Raji (cell line): ENCODE measurements around the gene DNM3.

Experiments used
- POLR2A ChIP-seq: IDR thresholded peaks from 2 replicates; pipeline ENCODE4 v1.6.1; 2011; ENCODE audit warnings: low read depth, low read length, control low read depth; ENCODE audit not compliant: insufficient read depth

DNM3 gene

GRCh38 chr1:172388490-172388889 is 547.2 kb downstream of the DNM3 start:
- no peak for TF ChIP-seq POLR2A

- no peak for TF ChIP-seq POLR2A
These were observed 549.0 kb downstream of the DNM3 start for GRCh38 chr1:172390301-172390682.

- TF ChIP-seq POLR2A = peak; percentile 25; the same call in 1 of the 2 replicates
These were observed 549.6 kb downstream of the DNM3 start for GRCh38 chr1:172390683-172391551.

- TF ChIP-seq POLR2A = no peak
These were observed 550.7 kb downstream of the DNM3 start for GRCh38 chr1:172391976-172392375.

DNA sequence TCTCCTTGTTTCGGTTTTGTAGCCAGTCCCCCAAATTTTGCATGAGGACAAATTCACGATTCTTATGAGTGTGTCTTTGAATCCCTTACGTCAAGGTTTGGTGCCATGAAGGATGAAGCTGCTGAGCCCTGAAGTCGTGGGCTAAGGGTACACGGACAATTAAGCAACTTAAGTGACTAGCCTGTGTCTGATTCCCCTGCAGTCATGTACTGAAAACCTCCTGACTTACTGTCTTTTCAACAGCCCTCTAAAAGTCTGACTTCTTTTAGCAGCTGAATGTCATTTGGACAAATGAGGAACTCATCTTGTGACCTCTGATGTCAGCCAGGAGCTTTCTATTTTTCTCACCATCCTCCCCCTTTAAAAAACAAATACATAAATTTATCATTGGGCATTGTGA is 552.1 kb downstream of the DNM3 start:
- TF ChIP-seq POLR2A = 0 out of 2 replicates have a peak, but pooled peaks have one; percentile 15

DNA sequence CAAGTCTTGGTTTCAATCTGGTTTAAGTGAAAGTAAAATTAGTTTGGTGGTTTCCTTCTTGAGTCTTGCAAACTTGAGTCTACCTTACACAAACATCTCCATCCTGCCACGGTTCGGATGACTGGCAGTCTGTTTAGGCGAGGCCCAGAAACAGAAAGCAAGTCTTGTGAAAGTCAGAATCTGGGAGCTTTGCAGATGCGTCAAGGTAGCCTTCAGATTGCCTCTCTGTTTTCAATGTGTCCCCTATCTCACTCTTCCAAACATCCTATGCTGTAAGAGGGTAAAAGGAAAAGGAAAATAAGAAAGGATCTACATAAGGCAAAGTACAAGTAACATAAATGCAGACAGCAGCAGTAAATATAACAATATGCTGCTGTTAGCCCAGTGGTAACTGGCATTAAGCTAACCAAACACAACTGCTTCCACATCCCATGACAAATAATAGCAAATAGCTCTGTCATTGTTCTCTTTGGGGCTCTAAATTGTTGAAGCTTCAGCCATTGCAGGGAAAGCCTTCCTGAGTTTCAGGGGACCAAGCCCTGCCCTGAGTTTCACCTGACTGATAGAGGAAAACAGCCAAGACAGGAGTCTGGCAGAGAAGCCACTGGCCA is 552.9 kb downstream of the DNM3 start:
- TF ChIP-seq POLR2A = no peak

DNA sequence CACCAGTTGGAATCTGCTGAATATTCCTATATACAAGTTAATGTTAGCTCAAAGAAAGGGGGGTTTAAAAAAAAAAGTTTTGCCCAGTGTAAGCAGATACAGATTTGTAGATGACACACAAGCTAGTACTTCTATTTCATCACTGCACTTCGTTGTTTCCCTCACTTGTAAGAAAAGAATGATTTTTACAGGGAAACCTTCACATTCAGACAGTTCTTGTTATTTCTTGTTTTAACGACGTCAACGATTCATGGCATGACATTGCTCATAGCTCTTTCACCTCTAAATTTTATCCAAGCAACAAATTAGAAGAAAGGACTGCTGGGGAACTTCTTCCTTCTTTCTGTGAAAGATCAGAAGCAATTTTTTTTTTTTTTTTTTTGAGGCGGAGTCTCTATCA is 553.5 kb downstream of the DNM3 start:
- TF ChIP-seq POLR2A = no peak

DNA sequence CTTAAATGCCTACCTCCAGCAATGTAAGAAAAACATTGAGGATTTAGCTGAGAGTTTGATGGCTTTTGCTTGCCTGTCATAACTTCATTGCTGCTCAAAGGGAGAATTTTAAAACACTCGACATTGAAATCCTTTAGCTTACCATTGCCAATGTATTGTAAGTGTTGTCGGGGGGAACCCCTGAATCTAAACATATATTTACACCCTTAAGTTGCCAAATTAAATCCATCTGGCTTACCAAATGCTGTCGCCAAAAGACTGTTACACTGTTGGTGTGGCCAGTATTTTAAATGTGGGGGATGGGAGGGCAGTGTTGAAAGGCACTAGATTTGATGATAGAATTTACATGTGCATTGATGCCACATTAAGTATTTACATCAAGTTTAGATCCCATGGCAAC is 554.3 kb downstream of the DNM3 start:
- TF ChIP-seq POLR2A = no peak

- no peak for TF ChIP-seq POLR2A
These were observed 555.9 kb downstream of the DNM3 start for GRCh38 chr1:172397221-172397620.

GRCh38 chr1:172397633-172398032 is 556.3 kb downstream of the DNM3 start:
- TF ChIP-seq POLR2A = no peak

DNA sequence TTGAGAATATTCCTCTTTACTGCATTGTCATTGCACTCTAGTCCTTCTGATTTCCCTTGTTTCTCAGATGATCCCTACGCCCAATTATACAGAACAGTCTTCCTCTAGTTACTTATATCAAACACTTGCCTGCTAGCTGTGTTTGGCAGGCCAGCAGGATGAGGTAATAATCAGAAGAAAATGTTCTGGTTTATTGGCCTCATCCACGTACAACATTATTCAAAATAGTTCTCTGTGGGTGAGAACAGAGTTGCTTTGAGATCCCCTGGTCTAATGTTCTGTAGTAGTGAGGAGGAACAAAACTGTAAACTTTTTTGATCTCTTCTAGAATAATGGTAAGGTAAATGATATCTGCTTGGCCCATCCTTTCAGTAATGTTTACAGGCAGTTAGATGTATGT is 556.9 kb downstream of the DNM3 start:
- TF ChIP-seq POLR2A = no peak

- no peak for TF ChIP-seq POLR2A
These were observed 557.9 kb downstream of the DNM3 start for GRCh38 chr1:172398970-172399755.

DNA sequence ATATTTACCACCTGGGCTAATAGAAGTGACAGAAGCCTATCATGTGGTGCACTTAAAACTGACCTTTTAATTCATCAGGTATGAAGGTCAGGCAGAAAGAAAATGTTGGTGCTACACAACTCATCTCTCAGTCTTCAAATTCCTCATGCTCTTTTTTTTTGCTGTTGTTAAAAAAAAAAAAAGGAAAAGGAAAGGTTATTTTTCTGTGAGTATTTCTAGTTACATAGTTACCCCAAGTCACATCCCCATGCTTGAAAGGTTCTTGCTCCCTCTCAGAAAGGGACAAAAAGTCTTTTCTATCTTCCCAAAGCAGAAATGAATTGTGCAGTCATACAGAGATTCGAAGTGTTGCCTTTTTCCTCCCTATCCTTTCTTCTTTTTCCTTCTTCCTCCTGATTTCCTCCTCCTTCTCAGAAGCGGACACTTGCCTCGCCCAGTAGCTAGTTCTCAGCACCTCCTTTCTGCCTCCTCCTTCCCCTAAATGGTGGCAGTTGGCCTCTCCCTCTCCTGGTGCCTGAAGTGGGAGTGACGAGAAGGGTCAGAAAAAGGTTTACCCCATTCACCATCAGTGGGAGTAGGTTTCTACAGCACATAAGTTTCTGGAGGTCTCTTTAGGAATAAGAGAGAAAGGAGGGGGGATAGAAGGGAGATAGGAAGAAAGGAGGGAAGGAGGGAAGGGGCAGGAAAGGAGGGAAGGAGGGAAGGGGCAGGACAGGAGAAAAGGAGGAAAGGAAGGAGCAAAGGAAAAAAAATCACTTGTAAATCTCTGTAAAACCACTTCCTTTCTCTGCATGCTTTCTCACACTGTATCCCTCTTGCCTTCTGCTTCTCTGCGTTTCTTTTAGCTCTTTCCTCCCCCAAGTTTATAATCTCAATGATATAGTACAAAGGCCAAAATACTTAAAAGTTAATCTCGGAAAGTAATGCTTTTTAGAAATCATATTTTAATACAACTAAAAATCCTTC is 558.7 kb downstream of the DNM3 start:
- TF ChIP-seq POLR2A = no peak

DNA sequence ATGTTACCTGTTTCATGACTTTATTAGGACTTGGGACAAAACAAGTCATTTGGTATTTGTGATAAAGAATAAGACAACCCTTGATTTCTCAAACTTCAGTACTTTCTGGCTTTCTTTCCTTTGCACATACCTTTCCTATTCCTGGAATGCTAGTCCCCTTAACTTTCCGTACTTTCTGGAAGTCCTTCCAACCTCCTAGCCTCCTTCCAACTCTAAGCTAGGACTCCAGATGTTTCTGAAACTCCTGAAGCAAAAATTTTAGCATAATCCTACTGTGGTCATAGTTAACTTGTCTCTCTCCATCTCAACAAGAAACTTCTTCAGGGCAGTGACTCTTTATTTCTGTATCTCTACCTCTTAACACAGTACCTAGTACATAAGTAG is 559.4 kb downstream of the DNM3 start:
- TF ChIP-seq POLR2A = no peak

DNA sequence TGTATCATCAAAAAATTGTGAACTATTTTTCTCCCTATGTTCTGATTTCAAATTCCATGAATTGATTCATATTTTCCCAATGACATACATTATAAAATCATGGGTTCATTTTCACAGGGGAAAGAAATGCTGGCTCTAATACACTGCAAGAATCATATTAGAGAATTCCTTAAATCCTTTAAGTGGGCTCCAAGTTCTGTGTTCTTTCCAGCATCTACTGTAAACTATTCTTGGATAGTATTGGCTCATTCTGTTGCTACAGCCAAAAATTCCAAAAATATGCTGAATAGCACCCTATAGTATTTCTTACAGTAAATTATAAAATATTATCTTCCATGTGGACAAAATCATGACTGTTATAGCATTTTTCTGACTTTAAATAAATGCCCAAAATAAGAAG is 560.2 kb downstream of the DNM3 start:
- TF ChIP-seq POLR2A = no peak
